ENCODE results near the gene AKNA.

AKNA gene

GRCh38 chr9:114367366-114367765 lies 20.4 kb downstream of the AKNA start:
- ATAC-seq (no peak), DNase-seq (ENCODE audit: low spot score in 2 of 2) (no peak)
- H3K36me3 Mint-ChIP-seq = peaks cover 100% of the 10 kb centered on the region
- H3K27ac Mint-ChIP-seq = peak overlapping the region; percentile 76
- H3K9me3 Mint-ChIP-seq = no peaks in the 10 kb centered on the region
- H3K4me1 Mint-ChIP-seq = peaks cover 89% of the 10 kb centered on the region
- H3K4me3 Mint-ChIP-seq = peak overlapping the region; percentile 47

GRCh38 chr9:114366334-114367128 lies 21.3 kb downstream of the AKNA start:
- ATAC-seq (peak; percentile 79), DNase-seq (ENCODE audit: low spot score in 2 of 2) (no peak)
- Mint-ChIP-seq H3K4me1 (peaks cover 82% of the 10 kb centered on the region), H3K4me3 (peak overlapping the region; percentile 47), H3K36me3 (peaks cover 100% of the 10 kb centered on the region), H3K9me3 (no peaks in the 10 kb centered on the region), H3K27ac (peak overlapping the region; percentile 76)

- H3K36me3 Mint-ChIP-seq = peaks cover 100% of the 10 kb centered on the region
- no peak for ATAC-seq
- H3K4me1 Mint-ChIP-seq = peaks cover 85% of the 10 kb centered on the region
- H3K4me3 Mint-ChIP-seq = no peak overlapping the region
- no peak for DNase-seq (ENCODE audit: low spot score in 2 of 2)
- H3K27ac Mint-ChIP-seq = no peak overlapping the region
- no peaks in the 10 kb centered on the region for H3K9me3 Mint-ChIP-seq
Observed at GRCh38 chr9:114365194-114365593, 22.6 kb downstream of the AKNA start.

GRCh38 chr9:114364134-114365041 lies 23.4 kb downstream of the AKNA start:
- Mint-ChIP-seq H3K27ac (peak overlapping the region; percentile 97), H3K9me3 (no peaks in the 10 kb centered on the region), H3K4me1 (peaks cover 85% of the 10 kb centered on the region), H3K36me3 (peaks cover 100% of the 10 kb centered on the region), H3K4me3 (peak overlapping the region; percentile 57)
- peak; percentile 59 for ATAC-seq
- DNase-seq (ENCODE audit: low spot score in 2 of 2) = no peak

- Mint-ChIP-seq H3K4me1 (peaks cover 79% of the 10 kb centered on the region), H3K27ac (peak overlapping the region; percentile 97), H3K36me3 (peaks cover 100% of the 10 kb centered on the region), H3K9me3 (no peaks in the 10 kb centered on the region), H3K4me3 (peak overlapping the region; percentile 57)
- ATAC-seq (peak; percentile 53), DNase-seq (ENCODE audit: low spot score in 2 of 2) (no peak)
Observed at GRCh38 chr9:114363424-114363823, 24.4 kb downstream of the AKNA start.

- H3K36me3 Mint-ChIP-seq = peaks cover 100% of the 10 kb centered on the region
- no peaks in the 10 kb centered on the region for H3K9me3 Mint-ChIP-seq
- H3K4me3 Mint-ChIP-seq = no peak overlapping the region
- DNase-seq (ENCODE audit: low spot score in 2 of 2) = no peak
- no peak for ATAC-seq
- peak overlapping the region; percentile 97 for H3K27ac Mint-ChIP-seq
- H3K4me1 Mint-ChIP-seq = peaks cover 78% of the 10 kb centered on the region
Observed at GRCh38 chr9:114362394-114362793, 25.4 kb downstream of the AKNA start.

- Mint-ChIP-seq H3K9me3 (no peaks in the 10 kb centered on the region), H3K27ac (peak overlapping the region; percentile 97), H3K36me3 (peaks cover 100% of the 10 kb centered on the region), H3K4me3 (no peak overlapping the region), H3K4me1 (peaks cover 75% of the 10 kb centered on the region)
- DNase-seq (ENCODE audit: low spot score in 2 of 2) (no peak), ATAC-seq (no peak)
Observed at GRCh38 chr9:114361542-114361941, 26.2 kb downstream of the AKNA start.

GRCh38 chr9:114359801-114360200 lies 28.0 kb downstream of the AKNA start:
- H3K36me3 Mint-ChIP-seq = peaks cover 100% of the 10 kb centered on the region
- no peak for ATAC-seq

GRCh38 chr9:114357911-114358328 lies 29.9 kb downstream of the AKNA start:
- Mint-ChIP-seq H3K27ac (peak overlapping the region; percentile 97), H3K4me3 (no peak overlapping the region), H3K9me3 (no peaks in the 10 kb centered on the region), H3K4me1 (peaks cover 48% of the 10 kb centered on the region), H3K36me3 (peaks cover 100% of the 10 kb centered on the region)
- DNase-seq (ENCODE audit: low spot score in 2 of 2) = no peak
- no peak for ATAC-seq

More at GRCh38 chr9:114359801-114360200, 28.0 kb downstream of the AKNA start:
- H3K4me3 Mint-ChIP-seq = no peak overlapping the region
- H3K4me1 Mint-ChIP-seq = peaks cover 66% of the 10 kb centered on the region
- H3K27ac Mint-ChIP-seq = peak overlapping the region; percentile 97
- H3K9me3 Mint-ChIP-seq = no peaks in the 10 kb centered on the region
- DNase-seq (ENCODE audit: low spot score in 2 of 2) = no peak

- ATAC-seq (no peak), DNase-seq (ENCODE audit: low spot score in 2 of 2) (no peak)
- peaks cover 45% of the 10 kb centered on the region for H3K4me1 Mint-ChIP-seq
- H3K36me3 Mint-ChIP-seq = peaks cover 100% of the 10 kb centered on the region
- H3K4me3 Mint-ChIP-seq = no peak overlapping the region
- H3K9me3 Mint-ChIP-seq = no peaks in the 10 kb centered on the region
- peak overlapping the region; percentile 97 for H3K27ac Mint-ChIP-seq
Observed at GRCh38 chr9:114357360-114357759, 30.4 kb downstream of the AKNA start.

GRCh38 chr9:114356792-114357191 lies 31.0 kb downstream of the AKNA start:
- peaks cover 45% of the 10 kb centered on the region for H3K4me1 Mint-ChIP-seq
- H3K9me3 Mint-ChIP-seq = no peaks in the 10 kb centered on the region

GRCh38 chr9:114355821-114356220 lies 32.0 kb downstream of the AKNA start:
- Mint-ChIP-seq H3K4me3 (no peak overlapping the region), H3K9me3 (no peaks in the 10 kb centered on the region), H3K36me3 (peaks cover 100% of the 10 kb centered on the region), H3K27ac (peak overlapping the region; percentile 97), H3K4me1 (peaks cover 43% of the 10 kb centered on the region)
- DNase-seq (ENCODE audit: low spot score in 2 of 2) (no peak), ATAC-seq (no peak)

More at GRCh38 chr9:114356792-114357191, 31.0 kb downstream of the AKNA start:
- Mint-ChIP-seq H3K36me3 (peaks cover 100% of the 10 kb centered on the region), H3K27ac (peak overlapping the region; percentile 97), H3K4me3 (no peak overlapping the region)
- no peak for ATAC-seq
- no peak for DNase-seq (ENCODE audit: low spot score in 2 of 2)

GRCh38 chr9:114351932-114352331 lies 35.9 kb downstream of the AKNA start:
- H3K4me3 Mint-ChIP-seq = no peak overlapping the region
- DNase-seq (ENCODE audit: low spot score in 2 of 2) = no peak
- H3K36me3 Mint-ChIP-seq = peaks cover 100% of the 10 kb centered on the region
- peak overlapping the region; percentile 29 for H3K27ac Mint-ChIP-seq
- ATAC-seq = no peak
- no peaks in the 10 kb centered on the region for H3K9me3 Mint-ChIP-seq
- peaks cover 50% of the 10 kb centered on the region for H3K4me1 Mint-ChIP-seq

- Mint-ChIP-seq H3K4me3 (peak overlapping the region; percentile 46), H3K27ac (peak overlapping the region; percentile 90), H3K4me1 (peaks cover 42% of the 10 kb centered on the region), H3K36me3 (peaks cover 100% of the 10 kb centered on the region), H3K9me3 (no peaks in the 10 kb centered on the region)
- ATAC-seq (peak; percentile 26), DNase-seq (ENCODE audit: low spot score in 2 of 2) (no peak)
Observed at GRCh38 chr9:114350636-114351401, 37.0 kb downstream of the AKNA start.

Data from stimulated activated effector memory CD8-positive, alpha-beta T cell treated with anti-CD3 and anti-CD28 coated beads, Interleukin-12 subunit alpha, Interleukin-12 subunit beta, amount 100 ng/mL, for 72 hours (primary cell).